HEK293 (cell line): Measurements from ENCODE around the gene CADPS.

Experiments used
- CTCF ChIA-PET: fragments of 350-600 bp; formaldehyde crosslinking; extraction: SDS; loops from one replicate; lab custom pipeline; 2021; ENCODE audit warnings: antibody characterized with exemption; lab: Yijun Ruan, JAX
- POLR2A ChIA-PET: fragments of 300-600 bp; formaldehyde crosslinking; extraction: SDS; loops from one replicate; lab custom pipeline; 2020; ENCODE audit warnings: antibody characterized with exemption, inconsistent platforms; lab: Yijun Ruan, JAX
- H3K27ac ChIP-seq: fragments of 200-500 bp; sonication (Bioruptor generic); 2 replicates; pipeline ENCODE4 v1.5.1; 2014; ENCODE audit warnings: low read depth, low read length, control low read depth, inconsistent platforms; ENCODE audit errors: extremely low read depth
- H3K36me3 ChIP-seq, 2 experiments: fragments of 200-500 bp in 1 of 2; sonication (Bioruptor generic) in 1 of 2; 1 replicate in 1 of 2; 2 replicates in 1 of 2; pipeline ENCODE4 v1.5.1; 2014 to 2017; ENCODE audit warnings: inconsistent platforms in 2 of 2, low read length in 2 of 2; ENCODE audit not compliant: control insufficient read depth in 2 of 2, insufficient read depth in 1 of 2
- H3K4me1 ChIP-seq: fragments of 200-500 bp; sonication (Bioruptor generic); 2 replicates; pipeline ENCODE4 v1.5.1; 2014; ENCODE audit warnings: mild to moderate bottlenecking, low read length, inconsistent platforms; ENCODE audit not compliant: control insufficient read depth, insufficient read depth
- H3K4me3 ChIP-seq: 2 replicates; pipeline ENCODE4 v1.5.1; 2011; ENCODE audit warnings: low read depth, mild to moderate bottlenecking, control low read depth, low read length, moderate library complexity
- H3K9me3 ChIP-seq: fragments of 200-500 bp; sonication (Bioruptor generic); 2 replicates; pipeline ENCODE4 v1.5.1; 2014; ENCODE audit warnings: low read depth, low read length, inconsistent platforms; ENCODE audit not compliant: control insufficient read depth, insufficient read depth
- BCL11B ChIP-seq: fragments of 450-650 bp; formaldehyde crosslinking; IDR thresholded peaks from 2 replicates; pipeline ENCODE4 v1.5.1; 2016; ENCODE audit warnings: low read depth, missing biosample characterization, missing genetic modification characterization
- GLIS1 ChIP-seq: fragments of 450-650 bp; formaldehyde crosslinking; IDR thresholded peaks from 2 replicates; pipeline ENCODE4 v1.5.1; 2016; ENCODE audit warnings: missing biosample characterization, missing genetic modification characterization
- KLF10 ChIP-seq: fragments of 450-650 bp; IDR thresholded peaks from 2 replicates; pipeline ENCODE4 v1.5.1; 2018; ENCODE audit warnings: missing biosample characterization, mild to moderate bottlenecking, missing genetic modification characterization
- OSR2 ChIP-seq: fragments of 450-650 bp; formaldehyde crosslinking; IDR thresholded peaks from 2 replicates; pipeline ENCODE4 v1.5.1; 2016; ENCODE audit warnings: missing biosample characterization, missing genetic modification characterization
- REST ChIP-seq: fragments of 450-650 bp; formaldehyde crosslinking; IDR thresholded peaks from 2 replicates; pipeline ENCODE4 v1.5.1; 2016; ENCODE audit warnings: missing biosample characterization, missing genetic modification characterization
- SP3 ChIP-seq: fragments of 450-650 bp; formaldehyde crosslinking; IDR thresholded peaks from 2 replicates; pipeline ENCODE4 v1.5.1; 2016; ENCODE audit warnings: missing biosample characterization, missing genetic modification characterization
- TSHZ1 ChIP-seq: fragments of 450-650 bp; formaldehyde crosslinking; IDR thresholded peaks from 2 replicates; pipeline ENCODE4 v1.5.1; 2016; ENCODE audit warnings: missing biosample characterization, missing genetic modification characterization, borderline replicate concordance
- ZBTB48 ChIP-seq: fragments of 450-650 bp; formaldehyde crosslinking; IDR thresholded peaks from 2 replicates; pipeline ENCODE4 v1.5.1; 2016; ENCODE audit warnings: missing biosample characterization, missing genetic modification characterization
- ZBTB7A ChIP-seq: fragments of 450-650 bp; formaldehyde crosslinking; IDR thresholded peaks from 2 replicates; pipeline ENCODE4 v1.5.1; 2016; ENCODE audit warnings: low read depth, missing biosample characterization, missing genetic modification characterization
- ZNF175 ChIP-seq: fragments of 450-650 bp; formaldehyde crosslinking; IDR thresholded peaks from 2 replicates; pipeline ENCODE4 v1.5.1; 2016; ENCODE audit warnings: missing biosample characterization, missing genetic modification characterization
- ZNF2 ChIP-seq: fragments of 450-650 bp; formaldehyde crosslinking; IDR thresholded peaks from 2 replicates; pipeline ENCODE4 v1.5.1; 2016; ENCODE audit warnings: missing biosample characterization, missing genetic modification characterization
- ZNF266 ChIP-seq: fragments of 450-650 bp; formaldehyde crosslinking; IDR thresholded peaks from 2 replicates; pipeline ENCODE4 v1.5.1; 2016; ENCODE audit warnings: missing biosample characterization, missing genetic modification characterization, low read depth
- ZNF354C ChIP-seq: fragments of 450-650 bp; formaldehyde crosslinking; IDR thresholded peaks from 2 replicates; pipeline ENCODE4 v1.5.1; 2016; ENCODE audit warnings: missing biosample characterization, missing genetic modification characterization, low read depth, borderline replicate concordance
- ZNF521 ChIP-seq: fragments of 450-650 bp; formaldehyde crosslinking; IDR thresholded peaks from 2 replicates; pipeline ENCODE4 v1.5.1; 2017; ENCODE audit warnings: missing biosample characterization, mild to moderate bottlenecking, missing genetic modification characterization
- ZNF548 ChIP-seq: fragments of 450-650 bp; formaldehyde crosslinking; IDR thresholded peaks from 2 replicates; pipeline ENCODE4 v1.5.1; 2016; ENCODE audit warnings: missing biosample characterization, missing genetic modification characterization
- ZNF580 ChIP-seq: fragments of 450-650 bp; formaldehyde crosslinking; IDR thresholded peaks from 2 replicates; pipeline ENCODE4 v1.5.1; 2016; ENCODE audit warnings: missing biosample characterization, missing genetic modification characterization
- ZNF664 ChIP-seq: fragments of 450-650 bp; formaldehyde crosslinking; IDR thresholded peaks from 2 replicates; pipeline ENCODE4 v1.5.1; 2016; ENCODE audit warnings: missing biosample characterization, missing genetic modification characterization
- ZNF791 ChIP-seq: fragments of 450-650 bp; formaldehyde crosslinking; IDR thresholded peaks from 2 replicates; pipeline ENCODE4 v1.5.1; 2016; ENCODE audit warnings: missing biosample characterization, missing genetic modification characterization
- ZSCAN4 ChIP-seq: fragments of 450-650 bp; formaldehyde crosslinking; IDR thresholded peaks from 2 replicates; pipeline ENCODE4 v1.5.1; 2017; ENCODE audit warnings: missing biosample characterization, missing genetic modification characterization

Gene CADPS

GRCh38 chr3:62404321-62404720 lies 470.9 kb downstream of the CADPS start:
- Histone ChIP-seq H3K4me1 (no peaks in the 10 kb centered on the region), H3K27ac (no peak overlapping the region), H3K36me3 (no peaks in the 10 kb centered on the region), H3K4me3 (no peak overlapping the region), H3K9me3 (no peaks in the 10 kb centered on the region)
- CTCF ChIA-PET = no interaction called here
- POLR2A ChIA-PET = no interaction called here
- no peak for TF ChIP-seq KLF10 (tag by site-specific recombination)
- no peak for TF ChIP-seq ZNF791
- TF ChIP-seq ZNF521 = no peak

GRCh38 chr3:62403765-62404164 lies 471.5 kb downstream of the CADPS start:
- Histone ChIP-seq H3K4me3 (no peak overlapping the region), H3K4me1 (no peaks in the 10 kb centered on the region), H3K36me3 (no peaks in the 10 kb centered on the region), H3K27ac (no peak overlapping the region), H3K9me3 (no peaks in the 10 kb centered on the region)
- ChIA-PET CTCF (no interaction called here), POLR2A (no interaction called here)
- TF ChIP-seq ZNF548 (tag by site-specific recombination) (no peak), ZSCAN4 (no peak), ZBTB48 (no peak), ZNF2 (no peak), ZBTB7A (tag by site-specific recombination) (no peak), ZNF664 (no peak), ZNF580 (tag by site-specific recombination) (no peak), BCL11B (no peak), GLIS1 (no peak), REST (no peak), OSR2 (no peak), SP3 (no peak), ZNF266 (no peak), ZNF175 (tag by site-specific recombination) (no peak), TSHZ1 (tag by site-specific recombination) (no peak), ZNF354C (tag by site-specific recombination) (no peak)
